ENCODE results near the gene OR1K1.
"Not testable (repeated sequence)": the region's sequence is repeated elsewhere in the genome, so short reads cannot be mapped to it uniquely, and the experiment has no call there.

OR1K1 gene

GRCh38 chr9:122827761-122828093, 27.8 kb downstream of the OR1K1 start:
- no peaks in the 10 kb centered on the region for H3K9me3 ChIP-seq (ENCODE audit: control insufficient read depth, insufficient read depth, low read length)
- DNase-seq (ENCODE audit: low read depth, low spot score): no peak
- no peaks in the 10 kb centered on the region for H3K27me3 ChIP-seq (ENCODE audit: control insufficient read depth, insufficient read depth, low read length)
- no CpG with 5 or more reads among the region's 8 CpGs for WGBS (ENCODE audit: insufficient coverage, insufficient read length)
- no peaks in the 10 kb centered on the region; the same call in 1 of the 2 replicates for H3K4me1 ChIP-seq (ENCODE audit: control insufficient read depth, insufficient read depth, low read length)
- peaks cover 11% of the 10 kb centered on the region; the same call in 1 of the 2 replicates for H3K36me3 ChIP-seq (ENCODE audit: control insufficient read depth, insufficient read depth, low read length)
- H3K4me3 ChIP-seq (ENCODE audit: low read length): peak overlapping the region; percentile 89
- no peak overlapping the region for H3K27ac ChIP-seq (ENCODE audit: low read length)

- not testable (repeated sequence) for H3K27me3 ChIP-seq (ENCODE audit: control insufficient read depth, insufficient read depth, low read length); H3K27ac ChIP-seq (ENCODE audit: low read length); H3K9me3 ChIP-seq (ENCODE audit: control insufficient read depth, insufficient read depth, low read length); DNase-seq (ENCODE audit: low read depth, low spot score); H3K36me3 ChIP-seq (ENCODE audit: control insufficient read depth, insufficient read depth, low read length); H3K4me1 ChIP-seq (ENCODE audit: control insufficient read depth, insufficient read depth, low read length)
- WGBS (ENCODE audit: insufficient coverage, insufficient read length): no CpG with 5 or more reads among the region's 18 CpGs
- peak overlapping the region; percentile 22; the same call in 1 of the 2 replicates for H3K4me3 ChIP-seq (ENCODE audit: low read length)
These were observed 29.0 kb downstream of the OR1K1 start for GRCh38 chr9:122828965-122829284.

GRCh38 chr9:122832194-122832593, 32.3 kb downstream of the OR1K1 start:
- H3K9me3 ChIP-seq (ENCODE audit: control insufficient read depth, insufficient read depth, low read length): no peaks in the 10 kb centered on the region
- H3K27ac ChIP-seq (ENCODE audit: low read length): no peak overlapping the region
- H3K4me1 ChIP-seq (ENCODE audit: control insufficient read depth, insufficient read depth, low read length): no peaks in the 10 kb centered on the region; the same call in 1 of the 2 replicates
- no CpG with 5 or more reads among the region's 3 CpGs for WGBS (ENCODE audit: insufficient coverage, insufficient read length)
- no peaks in the 10 kb centered on the region for H3K27me3 ChIP-seq (ENCODE audit: control insufficient read depth, insufficient read depth, low read length)
- no peaks in the 10 kb centered on the region for H3K36me3 ChIP-seq (ENCODE audit: control insufficient read depth, insufficient read depth, low read length)
- DNase-seq (ENCODE audit: low read depth, low spot score): no peak
- no peak overlapping the region for H3K4me3 ChIP-seq (ENCODE audit: low read length)

- Histone ChIP-seq H3K27ac (ENCODE audit: low read length) (no peak overlapping the region), H3K4me3 (ENCODE audit: low read length) (no peak overlapping the region), H3K36me3 (ENCODE audit: control insufficient read depth, insufficient read depth, low read length) (no peaks in the 10 kb centered on the region), H3K9me3 (ENCODE audit: control insufficient read depth, insufficient read depth, low read length) (no peaks in the 10 kb centered on the region), H3K4me1 (ENCODE audit: control insufficient read depth, insufficient read depth, low read length) (no peaks in the 10 kb centered on the region), H3K27me3 (ENCODE audit: control insufficient read depth, insufficient read depth, low read length) (no peaks in the 10 kb centered on the region)
- DNase-seq (ENCODE audit: low read depth, low spot score): no peak
- no CpG with 5 or more reads among the region's 4 CpGs for WGBS (ENCODE audit: insufficient coverage, insufficient read length)
These were observed 35.4 kb downstream of the OR1K1 start for GRCh38 chr9:122835313-122835731.

GRCh38 chr9:122837266-122837850, 37.4 kb downstream of the OR1K1 start:
- Histone ChIP-seq H3K4me3 (ENCODE audit: low read length) (no peak overlapping the region), H3K27ac (ENCODE audit: low read length) (no peak overlapping the region), H3K27me3 (ENCODE audit: control insufficient read depth, insufficient read depth, low read length) (no peaks in the 10 kb centered on the region), H3K36me3 (ENCODE audit: control insufficient read depth, insufficient read depth, low read length) (no peaks in the 10 kb centered on the region), H3K9me3 (ENCODE audit: control insufficient read depth, insufficient read depth, low read length) (no peaks in the 10 kb centered on the region), H3K4me1 (ENCODE audit: control insufficient read depth, insufficient read depth, low read length) (no peaks in the 10 kb centered on the region)
- no peak for DNase-seq (ENCODE audit: low read depth, low spot score)
- no CpG with 5 or more reads among the region's 14 CpGs for WGBS (ENCODE audit: insufficient coverage, insufficient read length)

GRCh38 chr9:122838441-122838840, 38.5 kb downstream of the OR1K1 start:
- not testable (repeated sequence) for H3K27ac ChIP-seq (ENCODE audit: low read length); H3K9me3 ChIP-seq (ENCODE audit: control insufficient read depth, insufficient read depth, low read length); H3K4me1 ChIP-seq (ENCODE audit: control insufficient read depth, insufficient read depth, low read length); H3K36me3 ChIP-seq (ENCODE audit: control insufficient read depth, insufficient read depth, low read length); DNase-seq (ENCODE audit: low read depth, low spot score); H3K27me3 ChIP-seq (ENCODE audit: control insufficient read depth, insufficient read depth, low read length); H3K4me3 ChIP-seq (ENCODE audit: low read length)
- no CpG with 5 or more reads among the region's 3 CpGs for WGBS (ENCODE audit: insufficient coverage, insufficient read length)

GRCh38 chr9:122841501-122841900, 41.6 kb downstream of the OR1K1 start:
- DNase-seq (ENCODE audit: low read depth, low spot score): no peak
- Histone ChIP-seq H3K4me1 (ENCODE audit: control insufficient read depth, insufficient read depth, low read length) (no peaks in the 10 kb centered on the region), H3K36me3 (ENCODE audit: control insufficient read depth, insufficient read depth, low read length) (no peaks in the 10 kb centered on the region; the same call in 1 of the 2 replicates), H3K27ac (ENCODE audit: low read length) (no peak overlapping the region), H3K27me3 (ENCODE audit: control insufficient read depth, insufficient read depth, low read length) (no peaks in the 10 kb centered on the region), H3K4me3 (ENCODE audit: low read length) (no peak overlapping the region), H3K9me3 (ENCODE audit: control insufficient read depth, insufficient read depth, low read length) (no peaks in the 10 kb centered on the region)
- no CpG with 5 or more reads among the region's 4 CpGs for WGBS (ENCODE audit: insufficient coverage, insufficient read length)

GRCh38 chr9:122844137-122844536, 44.2 kb downstream of the OR1K1 start:
- no CpG with 5 or more reads among the region's 1 CpG for WGBS (ENCODE audit: insufficient coverage, insufficient read length)
- Histone ChIP-seq H3K4me1 (ENCODE audit: control insufficient read depth, insufficient read depth, low read length) (no peaks in the 10 kb centered on the region), H3K27ac (ENCODE audit: low read length) (no peak overlapping the region), H3K9me3 (ENCODE audit: control insufficient read depth, insufficient read depth, low read length) (no peaks in the 10 kb centered on the region), H3K27me3 (ENCODE audit: control insufficient read depth, insufficient read depth, low read length) (no peaks in the 10 kb centered on the region), H3K36me3 (ENCODE audit: control insufficient read depth, insufficient read depth, low read length) (no peaks in the 10 kb centered on the region; the same call in 1 of the 2 replicates), H3K4me3 (ENCODE audit: low read length) (no peak overlapping the region)
- DNase-seq (ENCODE audit: low read depth, low spot score): no peak

GRCh38 chr9:122845116-122845515, 45.2 kb downstream of the OR1K1 start:
- no CpG with 5 or more reads among the region's 3 CpGs for WGBS (ENCODE audit: insufficient coverage, insufficient read length)
- no peaks in the 10 kb centered on the region for H3K9me3 ChIP-seq (ENCODE audit: control insufficient read depth, insufficient read depth, low read length)
- no peak for DNase-seq (ENCODE audit: low read depth, low spot score)
- H3K27me3 ChIP-seq (ENCODE audit: control insufficient read depth, insufficient read depth, low read length): no peaks in the 10 kb centered on the region
- peaks cover 2% of the 10 kb centered on the region; the same call in 1 of the 2 replicates for H3K36me3 ChIP-seq (ENCODE audit: control insufficient read depth, insufficient read depth, low read length)
- no peak overlapping the region for H3K4me3 ChIP-seq (ENCODE audit: low read length)
- no peak overlapping the region for H3K27ac ChIP-seq (ENCODE audit: low read length)
- H3K4me1 ChIP-seq (ENCODE audit: control insufficient read depth, insufficient read depth, low read length): no peaks in the 10 kb centered on the region

GRCh38 chr9:122846371-122846940, 46.5 kb downstream of the OR1K1 start:
- no peaks in the 10 kb centered on the region for H3K4me1 ChIP-seq (ENCODE audit: control insufficient read depth, insufficient read depth, low read length)
- no peak for DNase-seq (ENCODE audit: low read depth, low spot score)
- H3K9me3 ChIP-seq (ENCODE audit: control insufficient read depth, insufficient read depth, low read length): no peaks in the 10 kb centered on the region
- no peak overlapping the region for H3K4me3 ChIP-seq (ENCODE audit: low read length)
- H3K27ac ChIP-seq (ENCODE audit: low read length): no peak overlapping the region
- no CpG with 5 or more reads among the region's 5 CpGs for WGBS (ENCODE audit: insufficient coverage, insufficient read length)
- no peaks in the 10 kb centered on the region for H3K27me3 ChIP-seq (ENCODE audit: control insufficient read depth, insufficient read depth, low read length)
- peaks cover 7% of the 10 kb centered on the region; the same call in 1 of the 2 replicates for H3K36me3 ChIP-seq (ENCODE audit: control insufficient read depth, insufficient read depth, low read length)
